Neutrophil (primary cell): ENCODE data around the gene MLPH.

Experiments
- H3K27ac ChIP-seq: fragments of 200-600 bp; sonication (generic); 2 replicates; pipeline ENCODE4 v1.5.1; 2016; ENCODE audit warnings: mild to moderate bottlenecking, moderate library complexity
- H3K27me3 ChIP-seq: fragments of 200-600 bp; sonication (generic); 2 replicates; pipeline ENCODE4 v1.6.0; 2016; ENCODE audit warnings: mild to moderate bottlenecking
- H3K36me3 ChIP-seq: fragments of 200-600 bp; sonication (generic); 2 replicates; pipeline ENCODE4 v1.5.1; 2017
- H3K4me1 ChIP-seq, 2 experiments: fragments of 200-600 bp in 1 of 2; sonication (generic) in 1 of 2; 1 replicate in 1 of 2; 2 replicates in 1 of 2; pipeline versions ENCODE4 v1.5.1 to v1.6.1; 2013 to 2016; ENCODE audit warnings: low read depth in 1 of 2, low read length in 1 of 2, mild to moderate bottlenecking in 1 of 2, moderate library complexity in 1 of 2; ENCODE audit not compliant: control insufficient read depth in 1 of 2, insufficient read depth in 1 of 2
- H3K4me3 ChIP-seq, 2 experiments: fragments of 200-600 bp in 1 of 2; sonication (generic) in 1 of 2; 1 replicate in 1 of 2; 2 replicates in 1 of 2; pipeline ENCODE4 v1.5.1; 2013 to 2016; ENCODE audit warnings: low read depth in 1 of 2, low read length in 1 of 2, mild to moderate bottlenecking in 1 of 2, moderate library complexity in 1 of 2
- H3K9me3 ChIP-seq: fragments of 200-600 bp; sonication (generic); 2 replicates; pipeline ENCODE4 v1.5.1; 2016
- TF ChIP-seq, protein P1 (sequence below): fragments of 200-600 bp; sonication (generic); IDR thresholded peaks from 2 replicates; pipeline ENCODE4 v1.5.1; 2016; ENCODE audit warnings: antibody characterized with exemption

Gene MLPH

DNA sequence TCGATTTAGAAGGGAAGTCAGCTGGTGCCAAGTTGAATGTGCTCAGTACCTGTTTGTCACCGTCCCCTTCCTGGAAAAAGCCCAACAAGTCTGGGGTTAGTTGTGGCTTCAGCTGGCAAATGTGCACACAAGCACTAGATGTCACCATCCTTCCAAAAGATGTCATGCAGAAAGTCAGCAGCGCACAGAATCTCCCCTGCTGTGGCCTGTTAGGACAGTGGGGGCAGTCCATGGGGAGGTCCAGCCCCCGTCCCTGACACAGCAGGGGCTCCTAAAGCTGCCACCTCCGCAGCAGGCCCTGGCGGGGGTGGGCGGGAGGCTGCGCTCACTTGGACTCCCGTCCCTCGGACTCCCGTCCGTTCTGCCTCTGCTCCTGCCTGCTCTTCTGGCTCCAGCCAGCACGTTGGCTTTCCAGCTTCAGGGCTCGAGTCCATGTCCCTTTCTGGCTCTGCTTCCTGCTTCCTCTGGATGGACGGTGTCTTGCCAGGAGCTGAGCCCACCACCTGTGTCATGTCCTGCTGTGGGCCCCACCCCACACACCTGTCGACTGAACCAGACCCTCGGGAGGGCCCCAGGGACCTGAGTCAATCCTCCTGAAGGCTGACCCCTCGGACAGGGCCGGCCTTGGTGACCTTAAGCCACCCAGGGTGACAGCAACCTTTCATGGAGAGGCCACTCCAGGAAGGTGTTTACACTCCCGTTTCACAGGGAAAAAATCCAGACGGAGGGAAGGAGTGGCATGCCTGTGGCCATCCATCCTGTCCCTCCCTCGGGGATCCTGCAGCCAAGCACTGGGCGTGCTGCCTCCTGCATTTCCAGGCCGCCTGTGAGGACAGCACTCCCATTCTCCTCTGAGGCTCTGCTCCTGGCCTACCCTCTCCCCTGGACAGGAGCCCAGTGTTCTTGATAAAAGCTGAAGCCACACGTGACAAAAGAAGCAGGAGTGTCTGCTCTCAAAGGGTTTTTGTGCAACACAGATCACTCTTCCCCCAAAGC is 95.0 kb downstream of the MLPH start:
- H3K36me3 ChIP-seq = no peaks in the 10 kb centered on the region
- no peaks in the 10 kb centered on the region for H3K9me3 ChIP-seq
- peaks cover 5% of the 10 kb centered on the region for H3K27me3 ChIP-seq
- H3K27ac ChIP-seq = no peak overlapping the region
- TF ChIP-seq, protein P1, sequence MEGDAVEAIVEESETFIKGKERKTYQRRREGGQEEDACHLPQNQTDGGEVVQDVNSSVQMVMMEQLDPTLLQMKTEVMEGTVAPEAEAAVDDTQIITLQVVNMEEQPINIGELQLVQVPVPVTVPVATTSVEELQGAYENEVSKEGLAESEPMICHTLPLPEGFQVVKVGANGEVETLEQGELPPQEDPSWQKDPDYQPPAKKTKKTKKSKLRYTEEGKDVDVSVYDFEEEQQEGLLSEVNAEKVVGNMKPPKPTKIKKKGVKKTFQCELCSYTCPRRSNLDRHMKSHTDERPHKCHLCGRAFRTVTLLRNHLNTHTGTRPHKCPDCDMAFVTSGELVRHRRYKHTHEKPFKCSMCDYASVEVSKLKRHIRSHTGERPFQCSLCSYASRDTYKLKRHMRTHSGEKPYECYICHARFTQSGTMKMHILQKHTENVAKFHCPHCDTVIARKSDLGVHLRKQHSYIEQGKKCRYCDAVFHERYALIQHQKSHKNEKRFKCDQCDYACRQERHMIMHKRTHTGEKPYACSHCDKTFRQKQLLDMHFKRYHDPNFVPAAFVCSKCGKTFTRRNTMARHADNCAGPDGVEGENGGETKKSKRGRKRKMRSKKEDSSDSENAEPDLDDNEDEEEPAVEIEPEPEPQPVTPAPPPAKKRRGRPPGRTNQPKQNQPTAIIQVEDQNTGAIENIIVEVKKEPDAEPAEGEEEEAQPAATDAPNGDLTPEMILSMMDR = no peak
- no peak overlapping the region for H3K4me3 ChIP-seq
- H3K4me1 ChIP-seq = no peaks in the 10 kb centered on the region

DNA sequence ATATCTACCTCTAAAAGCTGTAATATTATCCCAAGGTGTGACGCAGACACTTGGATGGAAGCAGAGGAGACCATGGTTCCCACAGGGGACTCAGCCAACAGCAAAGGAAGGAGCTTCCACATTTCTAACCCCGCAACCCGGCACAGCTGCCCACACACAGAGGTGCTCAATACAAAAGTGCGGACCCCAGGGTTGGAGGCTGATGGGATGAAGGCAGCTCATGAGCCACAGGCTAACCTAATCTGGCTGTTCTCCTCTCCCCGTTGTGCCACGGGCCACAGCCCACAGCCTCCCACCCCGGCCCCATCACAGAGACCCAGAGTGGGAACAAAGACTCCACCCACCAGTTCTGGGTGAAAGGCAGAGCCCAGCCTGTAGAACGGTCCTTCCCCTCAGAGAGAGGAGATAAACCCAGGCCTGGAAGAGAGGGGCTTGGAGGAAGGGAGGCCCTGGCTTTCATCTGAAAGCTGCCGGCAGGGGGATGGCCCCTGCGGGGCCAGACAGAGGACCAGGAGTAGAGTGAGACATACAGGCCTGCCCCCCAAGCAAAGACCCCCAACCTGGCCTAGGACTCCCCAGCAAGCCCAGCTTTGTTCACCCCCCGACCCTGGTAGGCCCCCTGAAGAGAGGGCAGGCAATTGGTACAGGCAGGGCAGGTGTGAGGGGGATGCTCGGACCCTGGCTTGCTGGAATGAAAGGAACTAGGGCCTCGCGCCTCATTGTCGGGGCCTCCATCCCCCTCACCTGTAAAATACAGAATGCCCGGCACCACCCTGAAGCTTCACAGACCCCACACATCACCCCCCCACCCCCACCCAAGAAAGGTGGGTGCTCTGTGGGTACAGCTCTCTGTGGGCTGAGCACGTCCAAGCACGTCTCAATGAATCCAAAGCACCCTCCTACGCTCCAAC is 96.6 kb downstream of the MLPH start:
- Histone ChIP-seq H3K36me3 (no peaks in the 10 kb centered on the region), H3K9me3 (no peaks in the 10 kb centered on the region)
- TF ChIP-seq, protein P1 = no peak

DNA sequence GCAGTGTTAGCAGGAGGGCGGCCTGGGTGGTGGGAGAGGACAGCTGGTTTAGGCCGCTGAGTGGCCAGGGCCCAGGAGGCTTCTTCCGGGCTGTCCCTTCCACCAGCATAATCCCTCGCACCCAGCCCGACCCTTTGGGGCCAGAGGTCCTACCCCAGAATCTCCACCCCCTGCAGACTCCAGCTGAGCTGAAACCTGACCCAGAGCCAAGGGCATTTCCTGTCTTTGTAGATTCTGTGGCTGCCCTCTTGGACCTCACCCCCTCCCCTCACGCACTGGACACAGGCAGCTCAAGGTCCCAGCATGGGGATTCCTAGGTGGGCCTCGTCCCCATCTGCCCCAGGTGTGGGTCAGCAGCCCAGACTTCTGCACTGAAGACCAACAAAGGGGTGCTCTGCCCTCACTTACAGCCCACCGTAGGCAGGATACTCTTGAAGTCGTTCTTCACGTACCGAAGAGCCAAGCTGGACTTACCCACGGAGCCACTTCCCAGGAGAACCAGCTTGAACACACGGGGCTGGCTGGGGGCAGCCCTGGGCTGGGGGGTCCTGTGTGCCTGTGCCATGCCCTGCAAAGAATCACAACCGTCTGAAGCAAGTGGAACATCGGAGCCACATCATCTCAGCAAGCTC is 98.7 kb downstream of the MLPH start:
- Histone ChIP-seq H3K9me3 (no peaks in the 10 kb centered on the region), H3K27ac (no peak overlapping the region), H3K27me3 (peaks cover 18% of the 10 kb centered on the region), H3K4me3 (no peak overlapping the region), H3K36me3 (no peaks in the 10 kb centered on the region), H3K4me1 (no peaks in the 10 kb centered on the region)
- TF ChIP-seq, protein P1 = no peak

More for the DNA sequence above, 96.6 kb downstream of the MLPH start:
- Histone ChIP-seq H3K4me3 (no peak overlapping the region), H3K27ac (no peak overlapping the region), H3K27me3 (peaks cover 5% of the 10 kb centered on the region), H3K4me1 (no peaks in the 10 kb centered on the region)

DNA sequence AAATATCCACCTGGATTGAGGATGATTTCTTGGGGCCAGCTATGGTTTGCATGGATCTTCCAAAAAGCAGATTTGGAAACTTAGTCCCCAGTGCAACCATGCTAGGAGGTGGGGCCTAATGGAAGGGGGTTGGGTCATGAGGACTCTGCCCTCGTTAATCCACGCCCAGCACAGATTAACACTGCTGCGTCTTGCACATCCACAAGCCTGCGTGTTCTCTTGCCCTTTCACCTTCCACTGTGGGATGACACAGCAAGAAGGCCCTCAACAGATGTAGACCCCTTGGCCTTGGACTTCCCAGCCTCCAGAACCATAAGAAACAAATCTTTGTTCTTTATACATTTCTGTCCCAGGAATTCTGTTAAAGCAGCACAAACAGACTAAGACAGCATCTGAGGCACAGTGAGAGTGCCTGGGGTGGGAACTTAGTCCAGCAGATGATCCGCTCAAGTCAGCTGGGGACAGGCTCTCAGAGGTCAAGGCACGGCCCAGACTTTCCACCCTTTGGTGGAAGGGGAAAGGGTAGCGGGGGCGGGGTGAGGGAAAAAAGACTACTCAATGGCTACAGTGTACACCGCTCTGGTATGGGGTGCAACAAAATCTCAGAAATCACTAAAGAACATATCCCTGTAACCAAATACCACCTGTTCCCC is 101.1 kb downstream of the MLPH start:
- H3K27ac ChIP-seq = no peak overlapping the region
- no peaks in the 10 kb centered on the region for H3K36me3 ChIP-seq
- no peak overlapping the region for H3K4me3 ChIP-seq
- H3K4me1 ChIP-seq = no peaks in the 10 kb centered on the region
- peaks cover 23% of the 10 kb centered on the region for H3K27me3 ChIP-seq
- TF ChIP-seq, protein P1 = no peak
- no peaks in the 10 kb centered on the region for H3K9me3 ChIP-seq
